SIG-M5 (cell line): ENCODE data around the gene GPR108.

ENCODE experiments used
- DNase-seq: peaks from one replicate; lab custom pipeline; 2025; lab: John Stamatoyannopoulos, UW

Gene GPR108

DNA sequence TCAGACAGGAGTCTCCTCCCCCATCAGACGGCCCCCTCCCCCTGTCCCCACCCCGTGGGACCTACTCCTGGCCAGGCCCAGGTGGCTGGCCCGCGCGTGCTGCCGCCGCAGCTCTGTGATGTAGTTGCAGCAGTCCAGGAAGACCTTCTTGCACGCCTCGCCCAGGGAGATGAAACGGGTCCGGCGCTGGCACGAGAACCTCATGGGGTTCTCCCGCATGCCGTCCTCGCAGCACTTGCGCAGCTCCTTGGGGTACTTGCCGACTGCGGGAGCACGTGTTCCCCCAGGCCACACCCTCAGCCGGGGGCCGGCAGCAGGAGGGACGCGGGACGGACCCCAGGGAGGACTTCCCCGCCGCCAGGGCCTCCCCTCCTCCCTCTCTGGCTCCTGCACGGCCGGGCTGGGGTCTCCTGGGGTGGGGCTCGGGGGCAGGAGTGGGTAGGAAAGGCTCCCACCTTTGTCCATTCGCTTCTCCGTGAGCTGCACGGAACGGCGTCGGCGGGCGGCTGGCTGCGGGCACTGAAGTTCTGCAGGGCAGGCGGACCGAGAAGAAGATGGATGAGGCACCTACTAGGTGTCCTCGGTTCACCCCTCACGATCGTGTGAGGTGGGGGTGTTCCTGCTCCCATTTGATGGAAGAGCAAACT is 30.2 kb downstream of the GPR108 start:
- DNase-seq, result no peak

DNA sequence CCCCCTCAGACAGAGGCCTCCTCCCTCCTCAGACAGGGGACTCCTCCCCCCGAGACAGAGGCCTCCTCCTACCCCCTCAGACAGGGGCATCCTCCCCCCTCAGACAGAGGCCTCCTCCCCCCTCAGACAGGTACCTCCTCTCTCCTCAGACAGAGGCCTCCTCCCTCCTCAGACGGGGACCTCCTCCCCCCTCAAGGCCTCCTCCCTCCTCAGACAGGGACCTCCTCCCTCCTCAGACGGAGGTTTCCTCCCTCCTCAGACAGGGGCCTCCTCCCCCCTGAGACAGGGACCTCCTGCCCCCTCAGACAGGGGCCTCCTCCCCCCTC is 30.8 kb downstream of the GPR108 start:
- no peak for DNase-seq

DNA sequence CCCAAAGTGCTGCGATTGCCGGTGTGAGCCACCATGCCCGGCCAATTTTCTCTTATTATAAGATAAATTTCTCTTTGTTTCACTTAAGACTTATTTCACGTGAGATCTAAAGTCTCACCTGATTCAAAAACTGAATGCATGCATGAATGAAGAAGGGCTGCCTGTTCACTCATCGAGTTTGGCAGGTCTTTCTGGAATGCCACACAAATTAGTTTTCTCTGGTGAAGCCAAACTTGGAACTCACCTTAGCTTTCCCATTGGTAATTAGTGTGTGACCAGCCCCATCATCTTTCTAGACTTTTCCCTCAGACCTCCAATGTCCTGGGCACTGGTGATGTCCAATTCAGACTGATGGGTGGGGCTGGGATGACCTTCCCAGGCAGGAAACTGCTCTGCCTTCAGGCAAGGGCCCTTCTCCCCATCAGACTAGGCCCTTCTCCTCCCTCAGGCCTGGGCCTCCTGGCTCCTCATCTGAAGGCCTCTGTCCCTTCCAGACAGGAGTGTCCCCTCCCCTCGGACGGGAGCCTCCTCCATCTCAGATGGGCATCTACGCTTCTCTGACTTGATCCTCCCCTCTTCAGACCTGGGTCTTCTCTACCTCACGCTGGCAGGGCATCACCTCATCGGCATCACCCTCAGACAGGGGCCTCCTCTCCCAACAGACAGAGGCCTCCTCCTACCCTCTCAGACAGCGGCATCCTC is 31.3 kb downstream of the GPR108 start:
- no peak for DNase-seq

DNA sequence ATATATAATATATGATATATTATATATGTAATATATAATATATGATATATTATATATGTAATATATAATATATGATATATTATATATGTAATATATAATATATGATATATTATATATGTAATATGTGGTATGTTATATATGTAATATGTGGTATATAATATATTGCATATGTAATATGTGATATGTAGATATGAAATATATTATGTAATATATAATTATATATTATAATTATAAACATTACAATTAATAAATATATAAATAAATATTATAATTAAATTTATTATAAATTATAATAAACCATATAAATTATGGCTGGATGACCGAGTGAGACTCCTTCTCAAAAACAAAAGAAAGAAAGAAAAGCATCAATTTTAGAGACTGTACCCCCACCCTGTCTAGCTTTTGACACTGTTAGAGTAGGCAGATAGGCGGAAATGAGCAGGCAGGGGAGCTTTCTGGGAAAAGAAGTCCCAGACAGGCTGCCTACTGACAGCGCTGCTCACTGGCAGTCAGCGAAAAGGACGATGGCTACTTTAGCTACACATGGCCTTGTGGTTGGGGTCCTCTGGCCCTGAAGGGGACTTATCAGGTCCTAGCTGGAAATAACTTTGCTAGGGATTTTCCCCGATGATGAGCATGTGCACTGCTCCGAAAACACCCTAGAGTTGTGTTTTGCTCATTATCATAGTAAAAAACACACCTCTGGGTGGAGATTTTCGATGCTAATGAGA is 36.6 kb downstream of the GPR108 start:
- DNase-seq, result no peak

DNA sequence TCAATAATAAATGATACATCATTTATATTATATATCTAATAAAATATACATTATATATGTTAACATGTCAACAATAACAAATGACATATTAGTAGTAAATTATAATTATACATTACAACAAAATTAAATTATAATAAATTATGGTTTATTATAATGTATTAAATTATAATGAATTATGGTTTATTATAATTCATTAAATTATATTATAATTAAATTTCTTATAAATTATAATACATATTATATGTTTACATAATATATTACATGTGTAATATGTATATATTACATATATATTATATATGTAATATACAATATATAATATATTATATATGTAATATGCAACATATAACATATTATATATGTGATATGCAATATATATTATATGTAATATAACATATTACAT is 37.4 kb downstream of the GPR108 start:
- DNase-seq, result no peak

DNA sequence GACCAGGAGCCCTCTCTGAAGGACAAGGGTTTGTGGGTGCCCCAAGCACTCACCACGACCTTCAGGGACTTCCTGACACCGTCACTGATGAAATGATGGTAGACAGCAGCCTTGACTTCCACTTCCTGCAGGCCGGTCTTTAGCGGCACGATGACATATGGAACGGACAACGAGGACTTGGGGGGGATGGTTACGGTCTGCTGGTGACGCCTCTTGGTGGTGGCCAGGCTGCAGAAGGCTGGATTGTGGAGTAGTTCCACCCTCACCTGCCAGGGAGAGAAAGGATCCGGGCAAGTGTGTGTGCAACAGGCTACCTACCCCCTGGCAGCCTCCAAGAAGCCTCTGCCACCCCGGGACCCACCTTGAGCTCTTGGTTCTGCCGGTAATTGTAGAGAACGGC is 40.1 kb downstream of the GPR108 start:
- DNase-seq, result no peak

DNA sequence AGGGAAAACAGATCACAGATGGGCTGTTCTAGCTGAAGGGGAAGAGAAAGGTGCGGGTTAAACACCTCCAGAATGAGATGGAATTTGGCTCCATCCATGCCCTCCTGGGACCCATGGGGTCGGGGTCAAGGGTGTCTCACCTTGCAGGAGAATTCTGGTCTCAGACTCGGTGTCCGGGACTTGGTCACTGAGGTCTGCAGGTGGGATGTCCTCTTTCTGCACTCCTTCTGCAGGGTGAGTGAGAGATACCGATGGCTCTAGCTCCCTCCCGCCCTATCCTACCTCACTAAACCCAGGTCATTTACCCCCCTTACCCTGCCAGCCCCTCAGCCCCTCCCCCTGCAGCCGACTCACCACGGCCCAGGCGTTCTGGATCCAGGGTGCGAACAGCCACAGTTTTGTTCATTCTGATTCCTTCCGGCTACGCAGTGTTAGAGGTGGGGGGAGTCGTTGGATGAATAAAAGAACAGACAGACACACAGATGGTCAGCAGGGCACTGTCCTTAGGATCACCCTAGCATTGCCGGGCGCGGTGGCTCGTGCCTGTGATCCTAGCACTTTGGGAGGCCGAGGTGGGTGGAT is 41.0 kb downstream of the GPR108 start:
- DNase-seq, result no peak

DNA sequence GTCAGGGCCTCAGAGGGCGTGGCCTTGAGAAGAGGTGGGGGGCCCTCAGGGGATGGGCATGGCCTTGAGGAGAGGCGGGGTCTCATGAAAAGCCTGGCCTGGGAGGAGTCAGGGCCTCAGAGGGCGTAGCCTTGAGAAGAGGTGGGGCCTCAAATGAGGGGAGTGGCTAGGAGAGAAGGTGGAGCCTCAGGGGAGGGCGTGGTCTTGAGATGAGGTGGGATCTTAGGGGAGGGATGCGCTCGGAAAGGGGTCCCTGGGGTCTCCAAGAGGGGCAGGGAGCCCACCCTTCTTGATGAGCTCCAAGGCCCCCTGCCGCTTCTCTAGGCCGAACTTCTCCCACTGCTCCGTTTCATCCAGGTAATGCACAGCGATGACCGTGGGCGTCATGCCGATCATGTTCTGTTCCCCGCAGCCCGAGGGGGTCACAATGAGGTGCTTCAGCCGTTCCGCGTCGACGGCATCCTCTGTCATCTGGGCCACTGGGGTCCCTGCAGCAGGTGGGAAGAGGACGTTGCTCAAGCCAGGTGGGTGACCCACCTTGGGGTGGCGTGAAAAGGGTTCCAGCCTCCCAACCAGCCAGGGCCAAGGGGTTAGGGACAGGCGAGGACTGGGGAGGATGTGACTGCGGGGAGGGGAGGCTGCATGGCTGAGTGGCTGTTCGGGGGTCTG is 43.1 kb downstream of the GPR108 start:
- no peak for DNase-seq

DNA sequence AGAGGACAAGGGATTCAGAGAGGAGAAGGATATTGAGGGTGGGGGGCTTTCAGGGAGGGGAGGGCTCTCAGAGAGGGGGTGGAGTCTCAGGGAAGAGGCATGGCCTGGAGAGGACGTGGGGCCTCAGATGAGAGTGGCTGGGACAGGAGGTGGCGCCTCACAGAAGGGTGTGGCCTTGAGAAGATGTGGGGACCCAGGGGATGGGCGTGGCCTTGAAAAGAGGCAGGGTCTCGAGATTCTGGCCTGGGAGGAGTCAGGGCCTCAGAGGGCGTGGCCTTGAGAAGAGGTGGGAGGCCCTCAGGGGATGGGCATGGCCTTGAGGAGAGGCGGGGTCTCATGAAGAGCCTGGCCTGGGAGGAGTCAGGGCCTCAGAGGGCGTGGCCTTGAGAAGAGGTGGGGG is 43.7 kb downstream of the GPR108 start:
- DNase-seq, result no peak

DNA sequence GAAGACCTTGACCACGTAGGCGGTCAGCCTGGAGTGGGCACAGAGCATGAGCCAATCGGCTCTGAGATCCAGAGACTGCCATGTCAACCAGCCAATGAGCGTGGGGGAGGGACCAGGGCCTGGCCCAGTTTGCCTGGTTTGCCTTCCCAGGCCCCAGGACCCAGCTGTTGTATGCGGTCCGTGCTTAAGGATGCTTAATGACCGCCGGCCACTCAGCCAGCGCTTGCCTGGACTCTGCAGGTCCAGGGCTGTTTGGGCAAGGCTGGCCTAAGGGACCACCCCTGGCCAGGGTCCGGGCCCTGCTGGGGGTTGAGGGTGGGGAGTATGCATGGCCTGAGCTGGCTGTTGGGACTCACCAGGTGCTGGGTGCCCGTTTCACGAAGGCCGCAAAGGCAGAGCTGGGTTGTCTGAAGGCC is 44.3 kb downstream of the GPR108 start:
- no peak for DNase-seq

DNA sequence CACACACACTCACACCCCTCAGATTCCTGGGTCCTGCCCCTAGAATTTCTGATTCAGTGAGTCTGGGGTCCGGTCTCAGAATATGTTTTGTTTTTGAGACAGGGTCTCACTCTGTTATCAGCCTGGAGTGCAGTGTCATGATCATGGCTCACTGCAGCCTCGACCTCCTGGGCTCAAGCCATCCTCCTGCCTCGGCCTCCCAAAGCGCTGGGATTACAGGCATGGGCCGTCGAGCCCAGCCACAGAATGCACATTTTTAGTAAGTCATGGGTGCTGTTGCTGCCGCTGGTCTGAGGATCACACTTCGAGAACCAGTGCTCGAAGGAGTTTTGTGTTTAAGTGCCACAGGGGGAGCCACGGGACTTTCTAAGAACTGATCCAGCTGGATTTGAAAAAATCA is 45.4 kb downstream of the GPR108 start:
- DNase-seq, result no peak

DNA sequence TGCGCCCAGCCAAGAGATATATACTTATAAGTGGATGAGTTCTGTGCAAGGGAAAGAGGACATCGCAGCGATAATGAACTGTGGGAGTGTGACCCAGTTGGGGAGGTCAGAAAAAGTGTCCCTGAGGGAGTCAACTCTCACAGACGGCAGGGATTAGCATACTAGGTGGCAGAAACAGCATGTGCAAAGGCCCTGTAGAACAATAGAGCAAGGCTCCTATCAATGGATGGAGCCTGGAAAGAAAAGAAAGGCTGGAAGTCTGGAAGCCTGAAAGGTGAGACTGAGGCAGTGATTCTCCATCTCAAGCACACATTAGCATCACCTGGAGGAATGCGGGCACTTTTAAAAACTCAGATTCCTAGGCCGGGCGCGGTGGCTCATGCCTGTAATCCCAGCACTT is 46.0 kb downstream of the GPR108 start:
- no peak for DNase-seq

DNA sequence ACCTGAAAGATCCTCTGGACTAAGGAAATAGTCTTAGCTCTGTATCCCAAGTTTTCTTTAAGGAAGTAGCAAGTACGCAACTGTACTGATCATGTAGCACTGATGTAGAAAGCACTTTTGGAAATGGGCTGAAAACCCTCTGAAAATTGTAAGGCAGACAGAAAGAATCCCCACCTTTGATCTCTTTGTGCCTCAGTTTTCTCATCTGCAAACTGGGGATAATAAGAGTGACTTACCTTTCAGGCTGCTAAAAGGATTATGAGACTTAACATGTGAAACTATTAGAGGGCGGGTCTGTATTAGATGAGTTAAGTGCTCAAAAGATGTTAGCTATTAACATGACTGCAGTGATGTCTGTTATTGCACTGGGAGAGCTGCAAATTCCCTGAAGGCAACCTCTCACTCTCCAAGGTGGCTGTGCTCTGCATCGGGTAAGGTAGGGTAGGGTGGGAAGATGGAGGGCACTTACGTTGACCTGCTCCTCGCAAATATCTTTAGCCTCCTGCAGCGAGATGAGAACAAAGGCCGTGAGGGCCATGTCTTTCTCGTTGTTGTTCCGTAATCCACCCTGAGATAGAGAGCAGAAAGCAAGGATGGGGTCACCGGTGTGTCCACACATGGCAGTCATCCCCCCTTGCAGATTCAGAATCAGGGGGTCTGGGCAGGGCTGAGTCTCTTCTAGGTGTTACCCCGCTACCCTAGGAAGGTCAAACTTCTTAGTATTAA is 47.1 kb downstream of the GPR108 start:
- DNase-seq, result no peak

DNA sequence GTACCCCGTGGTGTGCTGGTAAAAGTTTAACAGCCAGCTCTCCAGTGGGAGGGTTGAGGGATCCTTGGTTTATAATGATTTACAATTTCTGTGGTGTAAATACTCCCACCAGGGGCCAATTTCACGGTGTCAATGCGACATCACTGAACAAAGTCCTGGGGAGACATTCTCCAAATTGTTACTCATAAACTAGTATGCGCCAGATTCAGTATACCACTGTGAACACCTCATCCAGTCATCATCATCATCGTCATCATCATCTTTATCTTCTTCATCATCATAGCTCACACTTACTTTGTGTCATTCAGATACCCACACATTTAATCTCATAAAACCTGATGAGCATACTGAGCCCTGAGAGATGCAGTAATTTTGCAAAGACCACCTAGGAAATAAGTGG is 50.3 kb downstream of the GPR108 start:
- DNase-seq, result no peak

DNA sequence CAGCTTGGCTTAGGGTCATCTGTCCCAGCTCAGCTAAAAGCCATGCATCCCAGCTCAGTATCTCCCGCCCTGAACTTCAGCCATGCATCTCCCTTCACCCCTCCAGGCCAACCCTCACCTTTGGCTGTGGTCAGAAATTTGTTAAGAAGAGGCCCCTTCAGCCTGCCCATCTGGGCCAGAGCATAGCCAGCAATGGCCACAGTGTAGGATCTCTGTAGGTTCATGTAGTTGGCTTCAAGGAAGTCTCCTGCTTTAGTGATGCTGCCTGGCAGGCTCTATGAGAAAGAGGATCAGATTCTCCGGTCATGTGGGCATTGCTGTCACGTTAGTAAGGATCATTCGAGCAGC is 50.8 kb downstream of the GPR108 start:
- DNase-seq, result no peak

DNA sequence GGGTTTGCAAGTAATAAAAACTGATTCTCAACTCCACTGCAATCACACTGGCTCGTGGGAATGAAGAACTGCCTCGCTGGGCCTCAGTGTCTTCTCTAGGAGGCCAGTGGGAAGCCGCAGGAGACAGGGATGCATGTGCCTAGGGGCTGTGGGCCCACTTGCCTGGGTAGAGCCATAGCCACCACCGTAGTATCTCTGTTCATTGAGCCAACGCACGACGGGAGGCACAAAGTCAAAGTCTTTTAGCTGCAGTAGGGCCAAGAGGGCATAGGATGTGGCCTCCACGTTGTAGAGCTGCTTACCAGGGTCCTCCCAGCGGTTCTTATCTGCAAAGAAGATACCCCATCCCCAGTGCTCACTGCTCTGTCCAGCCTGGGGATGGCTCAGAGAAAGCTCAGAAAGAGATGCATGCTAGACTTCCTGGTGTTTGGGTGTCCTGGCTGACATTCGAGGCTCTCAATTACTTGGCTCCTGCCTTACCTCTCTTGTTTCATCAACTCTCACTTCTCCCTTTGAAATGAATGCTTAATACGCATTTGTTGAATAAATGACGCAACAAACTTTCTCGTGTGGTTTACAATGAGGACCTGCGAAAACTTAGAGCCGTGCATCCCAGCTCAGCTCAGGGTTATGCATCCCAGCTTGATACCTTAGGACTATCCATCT is 51.3 kb downstream of the GPR108 start:
- DNase-seq, result peak; percentile 10

DNA sequence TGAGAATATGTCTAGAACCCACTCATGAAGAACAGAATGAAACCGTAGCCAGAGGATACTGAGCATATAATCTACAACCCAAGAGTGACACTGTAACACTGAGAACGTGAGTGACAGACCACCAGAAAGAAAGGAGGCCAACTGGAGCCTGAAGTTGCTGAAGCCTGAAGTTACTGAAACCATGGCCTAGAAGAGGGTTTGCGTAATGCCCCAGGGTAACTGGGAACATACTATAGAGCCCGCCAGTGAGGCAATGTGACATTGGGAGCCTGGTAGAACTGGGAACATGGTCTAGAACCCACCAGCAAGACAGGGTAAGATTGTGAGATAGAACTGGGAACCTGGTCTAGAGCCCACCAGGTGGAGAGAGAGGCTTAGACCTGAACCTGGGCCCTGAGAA is 51.9 kb downstream of the GPR108 start:
- no peak for DNase-seq

DNA sequence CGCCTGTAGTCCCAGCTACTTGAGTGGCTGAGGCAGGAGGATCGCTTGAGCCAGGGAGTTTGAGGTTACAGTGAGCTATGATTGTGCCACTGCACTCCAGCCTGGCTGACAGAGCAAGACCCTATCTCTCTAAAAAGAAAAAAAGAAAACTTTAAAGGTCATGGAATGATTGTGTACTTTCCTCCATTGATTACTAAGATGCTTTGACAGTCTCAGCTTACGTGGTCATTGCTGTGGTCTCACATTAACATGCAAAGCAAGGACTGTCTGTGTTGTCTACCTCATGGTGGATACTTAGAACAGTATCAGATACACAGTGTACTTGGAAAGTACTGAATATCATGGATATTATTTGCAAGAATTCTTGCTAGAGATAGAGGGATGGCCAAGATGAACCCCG is 53.4 kb downstream of the GPR108 start:
- DNase-seq, result no peak

DNA sequence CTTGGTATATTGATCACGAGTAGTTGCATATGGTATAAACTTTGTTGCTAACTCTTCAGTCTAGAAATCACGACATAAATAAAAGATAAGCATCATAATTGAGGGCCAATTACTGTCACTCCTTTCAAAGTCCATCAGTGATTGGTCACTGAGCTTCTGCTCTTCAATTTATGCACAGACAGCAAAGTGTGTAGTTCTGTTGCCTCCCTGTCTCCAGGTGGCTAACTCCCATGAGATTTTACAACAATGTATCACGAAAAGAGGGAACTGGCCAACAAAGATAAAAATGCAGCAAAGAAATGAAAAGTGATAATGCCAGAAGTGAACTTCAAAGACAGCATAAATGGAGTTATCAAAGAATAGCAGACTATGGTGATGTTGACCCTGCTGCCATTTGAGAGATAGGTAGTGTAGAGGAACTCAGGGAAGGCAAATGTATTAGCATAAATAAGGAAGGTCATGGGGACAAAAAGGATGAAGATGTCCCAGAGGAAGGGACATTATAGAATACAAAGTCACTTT is 54.7 kb downstream of the GPR108 start:
- no peak for DNase-seq

DNA sequence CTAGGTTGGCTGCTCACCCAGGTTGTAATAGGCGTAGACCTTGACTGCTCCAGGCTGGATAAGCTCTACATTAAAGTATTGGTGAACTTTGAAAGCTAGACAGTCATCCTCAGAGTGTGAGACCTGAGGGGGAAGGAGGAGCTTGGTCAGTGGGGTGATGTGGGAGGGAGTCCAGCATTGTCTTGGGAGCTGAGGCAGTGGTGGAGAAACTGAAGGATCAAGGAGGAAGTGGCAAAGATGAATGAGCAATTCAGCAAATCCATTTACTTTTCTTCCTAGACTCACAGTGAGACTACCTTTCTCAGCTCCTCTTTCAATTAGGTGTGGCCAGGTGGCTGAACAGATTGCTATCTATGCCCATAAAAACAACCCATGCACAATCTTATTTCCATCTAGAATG is 57.2 kb downstream of the GPR108 start:
- DNase-seq, result no peak
